GM18909 (cell line): ENCODE results near the gene ZNF804A.
"Not testable (repeated sequence)": the region's sequence is repeated elsewhere in the genome, so short reads cannot be mapped to it uniquely, and the experiment has no call there.

Source experiments
- ATAC-seq: cut with Tn5 transposase; IDR thresholded peaks from one replicate; pipeline ENCODE4 v1.9.1; 2021; ENCODE audit warnings: mild to moderate bottlenecking; ENCODE audit not compliant: unreplicated experiment, poor library complexity

Gene ZNF804A

DNA sequence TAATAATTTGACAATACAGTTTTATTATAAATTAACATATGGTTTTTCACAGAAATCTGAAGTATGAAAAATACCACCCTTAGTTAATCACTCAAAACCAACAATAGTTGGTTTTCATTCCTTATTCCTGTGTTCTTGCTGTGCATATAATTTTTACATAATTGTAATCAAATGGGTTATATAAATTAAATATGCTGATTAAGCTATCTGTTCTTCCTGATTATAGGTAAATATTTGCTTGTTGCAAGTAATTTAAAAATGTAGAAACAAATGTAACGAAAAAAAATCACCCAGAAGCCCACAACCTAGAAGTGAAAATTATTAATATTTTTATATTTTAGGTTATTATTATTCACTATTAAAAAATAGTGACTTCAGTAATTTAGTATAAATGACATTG is 98.3 kb downstream of the ZNF804A start:
- ATAC-seq, result no peak

DNA sequence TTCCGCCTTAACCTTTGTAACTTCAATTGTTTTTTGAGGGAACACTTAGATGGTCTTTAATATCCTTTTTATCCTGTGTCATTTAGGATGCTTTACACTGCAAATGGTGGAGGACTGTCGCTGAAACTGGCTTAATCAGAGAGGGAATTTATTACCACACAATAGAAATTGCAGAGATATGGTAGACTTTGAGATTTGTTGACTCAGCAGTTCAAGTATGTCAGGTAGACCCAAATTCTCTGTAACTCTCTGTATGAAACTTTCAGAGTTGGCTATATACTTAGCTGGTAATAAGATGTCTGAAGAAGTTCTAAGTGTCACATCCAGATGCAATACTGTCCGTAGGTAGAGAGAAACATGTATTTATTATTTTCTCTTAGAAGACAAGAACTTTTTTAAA is 100.1 kb downstream of the ZNF804A start:
- no peak for ATAC-seq

DNA sequence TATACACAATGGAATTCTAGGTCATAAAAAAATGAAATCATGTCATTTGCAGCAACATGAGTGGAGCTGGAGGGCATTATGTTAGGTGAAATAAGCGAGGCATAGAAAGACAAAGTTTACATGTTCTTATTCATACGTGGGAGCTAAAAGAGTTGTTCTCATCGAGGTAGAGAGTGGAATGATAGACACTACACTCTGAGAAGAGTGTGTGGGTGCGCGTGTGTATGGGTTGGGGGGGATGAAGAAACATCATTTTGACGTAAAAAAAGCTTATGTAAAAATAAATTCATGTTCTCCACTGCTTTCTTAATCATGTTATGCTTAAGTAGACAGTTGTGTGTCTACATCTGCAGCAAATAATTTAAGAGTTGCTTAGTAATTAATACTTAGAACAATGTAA is 123.6 kb downstream of the ZNF804A start:
- no peak for ATAC-seq

DNA sequence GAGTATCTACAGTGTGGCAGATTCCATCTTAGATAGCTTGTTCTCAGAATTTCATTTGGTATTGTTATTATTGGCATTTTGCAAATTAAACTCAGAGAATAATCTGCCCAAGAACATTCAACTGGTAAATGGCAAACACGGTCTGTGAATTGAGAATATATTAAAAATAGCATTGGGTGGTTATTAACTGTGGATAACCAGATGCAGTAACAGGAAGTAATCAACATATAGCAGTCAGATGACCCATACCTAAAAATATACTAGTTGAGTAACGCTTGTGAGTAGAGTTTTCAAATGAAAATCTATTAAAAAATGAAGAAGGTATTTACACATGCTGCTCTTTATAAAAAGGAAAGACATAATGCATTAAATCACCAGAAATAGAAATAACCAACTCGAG is 129.5 kb downstream of the ZNF804A start:
- no peak for ATAC-seq

DNA sequence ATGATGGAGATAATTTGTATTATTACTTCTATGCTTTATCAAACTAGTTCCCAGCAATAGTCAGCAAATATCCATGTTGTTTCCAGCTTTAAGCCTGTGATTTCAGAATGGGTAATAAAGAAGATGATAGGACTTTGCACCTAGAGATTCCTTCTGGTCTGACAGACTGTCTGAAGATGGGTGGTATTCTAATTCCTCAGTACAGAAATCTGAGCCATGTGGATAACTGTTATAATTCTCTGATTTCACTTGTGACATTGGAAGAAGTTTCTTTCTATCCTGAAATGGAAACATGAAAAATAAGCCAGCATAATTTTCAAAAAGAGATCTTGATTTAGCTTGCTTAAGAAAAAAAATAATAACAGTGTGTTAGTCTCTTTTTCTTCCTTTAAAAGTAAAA is 130.1 kb downstream of the ZNF804A start:
- no peak for ATAC-seq

DNA sequence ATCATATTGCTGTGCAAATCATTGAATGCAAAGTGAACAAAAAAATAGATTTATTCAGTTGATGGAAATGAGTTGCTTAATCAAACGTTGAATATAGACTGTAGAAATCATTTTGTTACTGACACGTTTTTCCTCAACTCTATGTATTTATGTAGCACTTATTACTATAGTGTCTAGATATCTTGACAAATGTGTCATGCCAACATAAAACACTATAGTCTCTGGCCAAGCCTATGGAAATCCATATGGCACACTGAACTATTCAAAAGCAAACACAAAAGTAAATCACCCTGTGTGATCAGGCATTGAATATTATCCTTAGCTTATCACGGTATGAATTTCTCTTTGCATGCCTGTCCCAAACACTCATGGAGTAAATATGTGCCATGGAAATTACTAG is 131.3 kb downstream of the ZNF804A start:
- ATAC-seq, result no peak

DNA sequence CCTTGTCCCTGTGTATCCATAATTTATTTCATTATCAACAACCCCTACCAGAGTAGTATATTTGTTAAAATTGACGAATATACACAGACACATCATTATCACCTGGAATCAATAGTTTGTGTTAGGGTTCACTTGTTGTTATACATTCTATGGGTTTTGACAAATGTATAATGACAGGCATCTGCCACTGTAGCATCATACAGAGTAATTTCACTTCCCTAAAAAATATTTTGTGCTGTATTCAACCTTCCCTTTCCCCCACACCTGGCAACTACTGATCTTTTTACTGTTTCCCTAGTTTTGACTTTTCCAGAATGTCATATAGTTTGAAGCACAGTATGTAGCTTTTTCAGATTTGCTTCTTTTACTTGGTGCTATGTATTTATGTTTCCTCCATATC is 132.0 kb downstream of the ZNF804A start:
- peak; percentile 72 for ATAC-seq

DNA sequence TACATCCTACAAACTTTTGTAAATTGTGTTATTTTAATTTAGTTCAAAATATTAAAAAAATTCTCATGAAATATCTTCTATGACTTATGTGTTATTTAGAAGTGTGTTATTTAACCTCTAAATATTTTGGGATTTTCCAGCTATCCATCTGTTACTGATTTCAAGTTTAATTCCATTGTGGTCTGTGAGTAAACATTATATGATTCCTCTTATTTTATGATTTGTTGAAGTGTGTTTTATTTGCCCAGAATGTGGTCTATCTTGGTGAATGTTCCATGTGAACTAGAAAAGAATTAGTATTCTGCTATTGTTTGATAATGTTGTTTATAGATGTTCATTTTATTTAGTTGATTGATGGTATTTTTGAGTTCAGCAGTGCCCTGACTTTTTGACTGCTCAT is 136.0 kb downstream of the ZNF804A start:
- no peak for ATAC-seq

DNA sequence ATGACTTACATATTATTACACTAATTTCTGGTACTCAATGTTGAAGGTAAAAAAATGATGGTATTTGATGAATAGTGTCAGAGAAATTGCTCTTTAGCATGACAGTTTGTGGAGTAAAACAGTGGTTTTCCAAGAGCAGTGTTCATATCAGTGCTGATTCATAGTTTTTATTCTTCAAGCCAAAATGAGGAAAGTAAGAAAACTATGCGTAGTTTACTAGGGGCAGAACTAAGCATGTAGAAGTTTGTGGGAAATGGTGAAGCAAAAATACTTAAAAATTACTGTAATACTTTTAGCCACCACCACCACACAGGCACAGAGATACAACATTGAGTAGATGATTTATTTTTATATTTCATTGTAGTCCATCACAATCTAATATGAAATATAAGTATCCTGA is 137.3 kb downstream of the ZNF804A start:
- ATAC-seq, result no peak

DNA sequence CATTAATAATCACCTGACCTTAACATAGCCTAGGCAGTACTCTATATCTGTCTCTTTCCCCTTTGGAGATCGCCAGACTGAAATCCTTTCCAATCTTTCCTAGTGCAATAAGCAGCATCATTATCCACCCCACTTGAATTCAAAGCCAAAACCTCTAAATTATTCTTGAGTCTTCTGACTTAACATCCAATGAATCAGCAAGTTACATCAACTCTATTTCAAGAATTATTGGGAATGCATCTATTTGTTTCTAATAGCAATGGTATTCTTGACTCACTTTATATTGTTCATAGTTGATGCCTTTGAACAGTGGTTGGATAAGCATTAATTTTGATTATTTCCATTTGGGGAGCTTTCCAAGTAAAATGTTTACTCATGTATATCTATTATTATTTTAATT is 144.8 kb downstream of the ZNF804A start:
- no peak for ATAC-seq

DNA sequence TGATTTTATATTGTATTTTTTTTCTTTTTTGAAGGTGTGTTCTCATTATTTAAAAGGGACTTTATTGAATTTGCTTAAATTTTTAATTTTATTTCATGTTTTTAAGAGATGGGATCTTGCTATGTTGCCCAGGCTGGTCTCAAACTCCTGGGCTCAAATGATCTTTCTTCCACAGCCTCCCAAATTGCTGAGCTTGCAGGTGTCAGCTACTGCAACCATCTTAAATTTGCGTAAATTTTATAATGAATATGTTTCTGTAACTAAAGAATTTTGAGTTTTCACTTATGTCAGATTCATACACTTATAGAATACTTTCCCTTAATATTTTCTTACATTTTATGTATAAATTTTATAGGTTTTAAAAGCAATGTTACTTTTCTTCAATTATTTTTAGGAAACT is 157.8 kb downstream of the ZNF804A start:
- ATAC-seq, result no peak

DNA sequence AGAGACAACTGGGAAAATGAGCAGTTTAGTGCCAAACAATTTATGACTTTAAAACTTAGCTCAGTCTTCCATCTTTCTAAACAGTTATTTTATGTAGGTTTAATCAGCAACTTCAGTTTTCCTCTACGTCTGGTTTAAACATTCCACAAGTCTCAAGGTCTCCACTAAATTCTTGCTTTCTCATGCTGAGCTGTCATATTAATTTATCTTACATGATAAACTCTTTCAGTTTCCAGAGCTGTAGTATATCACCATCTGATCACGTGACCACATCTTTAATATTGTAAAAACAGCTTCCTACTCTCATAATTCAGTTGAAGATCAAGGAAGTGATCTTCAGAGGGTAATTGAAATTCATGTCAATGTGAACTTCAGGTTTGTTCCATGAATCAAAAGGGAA is 158.6 kb downstream of the ZNF804A start:
- no peak for ATAC-seq

DNA sequence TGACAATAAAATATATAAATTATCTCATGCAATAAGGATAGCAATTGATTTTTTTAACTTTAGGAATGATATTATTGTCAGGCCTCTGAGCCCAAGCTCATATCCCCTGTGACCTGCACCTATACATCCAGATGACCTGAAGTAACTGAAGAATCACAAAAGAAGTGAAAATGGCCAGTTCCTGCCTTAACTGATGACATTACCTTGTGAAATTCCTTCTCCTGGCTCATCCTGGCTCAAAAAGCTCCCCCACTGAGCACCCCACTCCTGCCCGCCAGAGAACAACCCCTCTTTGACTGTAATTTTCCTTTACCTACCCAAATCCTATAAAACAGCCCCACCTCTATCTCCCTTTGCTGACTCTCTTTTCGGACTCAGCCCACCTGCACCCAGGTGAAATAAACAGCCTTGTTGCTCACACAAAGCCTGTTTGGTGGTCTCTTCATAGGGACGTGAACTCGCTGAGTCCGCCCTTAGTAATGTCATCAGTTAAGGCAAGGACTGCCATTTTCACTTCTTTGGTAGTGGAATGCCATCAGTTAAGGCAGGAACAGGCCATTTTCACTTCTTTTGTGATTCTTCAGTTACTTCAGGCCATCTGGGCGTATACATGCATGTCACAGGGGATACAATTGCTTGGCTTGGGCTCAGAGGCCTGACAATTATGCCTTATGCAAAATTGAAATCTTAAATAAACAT is 161.4 kb downstream of the ZNF804A start:
- not testable (repeated sequence) for ATAC-seq

DNA sequence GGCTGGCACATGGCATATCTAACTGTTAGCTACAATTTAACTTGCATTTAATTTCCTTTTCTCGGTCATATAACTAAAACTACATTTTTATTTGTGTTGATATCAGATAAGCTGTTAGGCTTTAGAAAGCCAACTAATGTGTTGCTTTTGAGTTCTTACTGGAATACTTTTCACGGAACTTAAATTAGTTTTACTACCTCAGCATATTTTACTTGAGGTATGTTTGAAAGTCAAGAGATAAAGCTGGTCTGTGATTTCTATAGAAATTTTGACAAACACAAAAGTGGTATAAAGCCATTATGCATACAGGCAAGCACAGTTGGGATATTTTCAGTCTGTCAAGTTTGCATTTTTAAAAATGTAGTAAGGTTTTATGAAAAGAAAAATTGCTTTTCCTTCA is 162.6 kb downstream of the ZNF804A start:
- no peak for ATAC-seq

DNA sequence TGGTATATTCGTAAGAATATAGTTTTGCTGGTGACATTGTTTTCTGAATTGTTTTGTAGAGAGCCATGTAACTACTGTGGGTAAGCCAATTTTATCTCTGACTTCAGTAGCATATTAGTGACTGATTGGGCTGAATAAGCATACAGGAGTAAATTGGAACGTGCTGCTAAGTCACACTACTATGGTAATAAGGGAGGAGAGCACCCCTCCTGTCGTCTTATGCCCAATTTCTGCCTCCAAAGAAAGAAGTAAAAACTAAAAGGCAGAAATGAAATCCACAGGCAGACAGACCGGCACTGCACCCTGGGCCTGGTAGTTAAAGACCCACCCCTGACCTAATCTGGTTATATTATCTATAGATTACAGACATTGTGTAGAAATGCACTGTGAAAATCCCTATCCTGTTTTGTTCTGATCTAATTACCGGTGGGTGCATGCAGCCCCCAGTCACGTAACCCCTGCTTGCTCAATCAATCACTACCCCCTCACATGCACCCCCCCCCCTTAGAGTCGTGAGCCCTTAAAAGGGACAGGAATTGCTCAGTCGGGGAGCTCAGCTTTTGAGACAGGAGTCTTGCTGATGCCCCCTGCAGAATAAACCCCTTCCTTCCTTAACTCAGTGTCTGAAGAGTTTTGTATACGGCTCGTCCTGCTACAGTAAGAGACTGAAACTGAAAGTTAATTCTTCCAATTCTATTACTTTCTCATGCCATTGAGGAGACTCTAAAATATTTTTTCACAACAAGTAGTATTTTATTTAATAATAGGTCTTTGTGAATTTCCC is 167.0 kb downstream of the ZNF804A start:
- ATAC-seq, result peak; percentile 64

DNA sequence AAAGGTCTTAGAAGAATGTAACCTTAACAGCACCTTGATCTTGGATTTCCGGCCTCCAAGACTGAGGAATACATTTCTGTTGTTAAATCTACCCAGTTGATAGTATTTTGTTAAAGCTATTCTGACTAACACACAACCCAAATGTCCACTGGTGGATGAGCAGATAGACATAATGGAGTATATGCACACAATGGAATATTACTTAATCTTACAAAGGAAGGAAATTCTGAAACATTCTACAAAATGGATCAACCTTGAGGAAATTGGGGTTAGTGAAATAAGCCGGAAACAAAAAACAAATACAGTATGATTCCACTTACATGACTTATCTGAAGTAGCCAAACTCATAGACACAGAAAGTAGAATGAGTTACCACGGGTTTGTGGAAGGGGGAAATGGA is 168.7 kb downstream of the ZNF804A start:
- no peak for ATAC-seq

DNA sequence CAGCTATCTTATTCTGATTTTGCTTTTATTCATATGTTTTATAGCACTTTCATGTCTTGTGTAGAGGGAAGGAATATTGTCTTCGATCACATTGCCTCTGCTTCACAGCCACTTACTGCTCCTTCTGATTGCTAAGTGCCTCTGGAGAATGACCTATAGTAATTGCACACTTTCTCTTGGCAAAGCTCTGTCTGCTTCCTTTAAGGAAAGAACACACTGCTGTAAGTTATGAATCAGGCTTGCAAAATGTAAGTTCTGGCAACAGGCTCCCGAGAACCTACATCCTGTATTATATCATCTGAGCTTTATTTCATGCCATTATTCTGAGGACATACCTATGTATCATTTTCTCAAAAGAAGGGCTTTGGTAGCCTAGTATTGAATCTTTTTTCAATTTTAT is 170.7 kb downstream of the ZNF804A start:
- ATAC-seq, result no peak

DNA sequence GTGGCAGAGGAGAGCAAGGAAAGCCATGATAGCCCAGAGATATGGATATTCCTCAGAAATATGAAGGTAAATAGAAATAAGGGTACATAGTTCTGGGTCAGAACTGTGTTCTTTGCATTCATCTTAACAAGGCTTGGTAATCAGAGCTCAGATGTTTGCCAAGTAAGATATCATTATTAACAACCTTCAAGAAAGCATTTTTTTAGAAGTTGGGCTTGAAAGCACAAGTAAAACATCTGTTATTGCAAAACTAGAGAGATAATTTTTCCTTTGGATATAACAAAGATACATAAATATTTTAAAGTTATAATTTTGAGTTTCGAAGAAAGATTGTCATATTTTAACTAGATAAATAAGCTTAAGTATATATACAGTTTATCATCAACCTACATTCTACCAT is 171.4 kb downstream of the ZNF804A start:
- ATAC-seq, result no peak

DNA sequence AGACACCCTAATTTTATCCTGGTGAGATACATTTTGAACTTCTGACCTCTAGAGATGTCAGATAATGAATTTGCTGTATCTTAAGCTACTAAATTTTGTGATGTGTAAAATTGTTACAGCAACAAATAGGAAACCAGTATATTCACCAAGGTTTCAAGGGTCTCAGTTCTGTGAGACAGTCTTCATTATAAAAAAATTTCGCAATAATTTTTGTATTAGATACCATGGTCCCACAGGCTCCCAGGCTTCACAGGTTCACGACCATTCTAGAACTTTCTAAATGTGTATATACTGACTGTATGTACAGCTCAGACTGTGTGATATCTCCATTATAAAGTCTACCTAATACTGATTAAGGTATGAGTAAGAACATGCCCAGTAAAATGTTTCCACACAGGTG is 181.4 kb downstream of the ZNF804A start:
- no peak for ATAC-seq

DNA sequence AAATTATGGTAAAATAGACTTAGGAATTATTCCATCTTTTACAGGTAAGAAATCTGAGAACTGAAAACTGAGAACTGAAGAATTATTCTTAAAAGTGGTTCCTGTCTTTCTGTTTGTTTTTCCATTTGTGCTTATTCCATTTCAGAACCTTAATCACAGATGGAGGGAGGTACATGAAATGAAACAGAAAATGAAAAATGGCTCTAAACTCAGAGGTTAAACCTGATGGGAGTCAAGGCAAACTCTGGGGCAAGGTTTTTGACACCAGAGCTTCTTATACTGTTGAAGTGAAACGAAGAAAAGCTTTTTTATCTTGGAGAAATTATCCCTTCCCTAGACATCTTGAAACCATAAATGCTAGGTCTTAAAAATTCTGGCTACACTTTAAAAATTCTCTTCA is 182.1 kb downstream of the ZNF804A start:
- ATAC-seq, result no peak

DNA sequence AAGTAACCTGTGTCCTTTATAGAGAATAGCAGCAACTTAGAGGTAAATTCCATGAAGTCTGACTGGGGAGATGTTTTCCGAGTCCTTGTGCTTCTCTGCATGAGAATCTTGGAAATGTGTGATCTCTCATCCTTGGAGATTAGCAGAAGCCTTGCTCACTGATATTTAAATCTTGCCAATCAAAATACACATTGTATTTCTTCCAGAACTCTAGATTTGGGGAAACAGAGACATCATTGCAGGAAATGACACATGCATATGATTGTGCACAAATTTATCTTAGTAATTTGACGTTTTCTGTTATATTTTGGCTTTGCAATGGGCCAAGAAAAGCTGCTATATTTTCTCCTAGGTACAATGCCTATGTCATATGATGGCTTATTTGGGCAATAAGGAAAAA is 182.6 kb downstream of the ZNF804A start:
- no peak for ATAC-seq

DNA sequence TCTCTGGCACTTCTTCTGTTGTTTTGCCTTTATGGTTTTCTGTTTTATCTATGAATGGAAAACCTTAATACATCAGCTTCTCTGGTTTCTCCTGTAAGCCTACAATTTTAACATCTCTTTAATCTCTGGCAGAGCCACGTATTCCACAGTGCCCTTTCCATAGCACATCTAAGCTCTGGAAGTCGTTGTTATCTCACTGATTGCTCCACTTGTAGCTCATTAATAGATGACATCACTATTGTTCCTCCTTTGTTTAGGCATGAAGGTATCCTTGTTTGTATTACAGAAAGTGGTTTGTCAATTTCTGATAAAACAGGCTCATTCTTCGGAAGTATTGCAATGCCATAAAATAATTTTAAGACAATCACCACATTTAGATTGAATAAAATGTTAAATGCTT is 185.2 kb downstream of the ZNF804A start:
- no peak for ATAC-seq
